Ascending aorta (tissue), 2 donors: ENCODE results near the gene TNRC6B. TPM values are rescaled to one million over a fixed set of nuclear protein-coding genes. Genes with fewer than 3 reads are reported as not detected.
A peak's percentile ranks its signal among the peaks of the same experiment; 100 is the strongest.

Experiments
- DNase-seq, 2 donors: peaks; one replicate each; pipeline ENCODE4 v3.0.0-alpha.2; 2019; ENCODE audit warnings: low spot score in 2 of 2
- H3K27ac ChIP-seq, 2 donors: fragments of 200-600 bp; sonication (generic); one replicate each; pipeline ENCODE4 v1.5.1; 2016 to 2017; ENCODE audit warnings: mild to moderate bottlenecking in 1 of 2
- H3K27me3 ChIP-seq: fragments of 200-600 bp; sonication (generic); one replicate; pipeline ENCODE4 v1.5.1; 2017
- H3K36me3 ChIP-seq, 2 donors: fragments of 200-600 bp; sonication (generic); one replicate each; pipeline ENCODE4 v1.5.1; 2016
- H3K4me1 ChIP-seq, 2 donors: fragments of 200-600 bp; sonication (generic); one replicate each; pipeline ENCODE4 v1.5.1; 2016 to 2017; ENCODE audit warnings: mild to moderate bottlenecking in 1 of 2
- H3K4me3 ChIP-seq, 2 donors: fragments of 200-600 bp; sonication (generic); one replicate each; pipeline ENCODE4 v1.5.1; 2016 to 2017; ENCODE audit warnings: mild to moderate bottlenecking in 1 of 2
- H3K9me3 ChIP-seq, 2 donors: fragments of 200-600 bp; sonication (generic); one replicate each; pipeline ENCODE4 v1.5.1; 2016
- intact Hi-C: fragments of 100-400 bp; cut with DNase I; formaldehyde crosslinking; loops from one replicate; pipeline ENCODE4 v1.15.1; 2023
- total RNA-seq: library from RNA; depleted of rRNA; stranded (reverse); fragments of >200 nt; gene quantifications from one replicate; pipeline ENCODE4 v1.1.0, GENCODE V29; 2016
- TF ChIP-seq, protein P1 (sequence below), 3 experiments: fragments of 200-600 bp in 2 of 3; fragments of 450-650 bp in 1 of 3; sonication (generic) in 2 of 3; IDR thresholded peaks; one replicate each; pipeline ENCODE4 v1.5.1; 2016 to 2019; ENCODE audit warnings: antibody characterized with exemption in 3 of 3, mild to moderate bottlenecking in 1 of 3, moderate library complexity in 1 of 3

Gene TNRC6B
- total RNA-seq, 1 donor from 2014 or later, result 22.4 TPM

DNA sequence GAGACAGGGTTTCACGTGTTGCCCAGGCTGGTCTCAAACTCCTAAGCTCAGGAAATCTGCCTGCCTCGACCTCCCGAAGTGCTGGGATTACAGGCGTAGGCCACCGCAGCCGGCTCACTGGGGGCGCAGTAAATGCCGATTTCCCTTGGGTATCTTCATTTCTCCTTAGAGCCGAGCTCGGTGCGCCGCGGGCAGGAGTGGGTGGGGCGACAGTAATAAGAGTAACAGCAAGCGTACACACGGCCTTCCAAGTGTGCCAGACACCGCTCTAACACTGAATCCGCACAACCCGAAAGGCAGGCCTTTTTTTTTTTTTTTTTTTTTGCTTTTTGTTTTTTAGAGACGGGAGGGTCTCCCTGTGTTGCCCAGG is 168.1 kb downstream of the TNRC6B start:
- peak overlapping the region; percentile 66 to 93 for H3K4me3 ChIP-seq
- TF ChIP-seq, protein P1, sequence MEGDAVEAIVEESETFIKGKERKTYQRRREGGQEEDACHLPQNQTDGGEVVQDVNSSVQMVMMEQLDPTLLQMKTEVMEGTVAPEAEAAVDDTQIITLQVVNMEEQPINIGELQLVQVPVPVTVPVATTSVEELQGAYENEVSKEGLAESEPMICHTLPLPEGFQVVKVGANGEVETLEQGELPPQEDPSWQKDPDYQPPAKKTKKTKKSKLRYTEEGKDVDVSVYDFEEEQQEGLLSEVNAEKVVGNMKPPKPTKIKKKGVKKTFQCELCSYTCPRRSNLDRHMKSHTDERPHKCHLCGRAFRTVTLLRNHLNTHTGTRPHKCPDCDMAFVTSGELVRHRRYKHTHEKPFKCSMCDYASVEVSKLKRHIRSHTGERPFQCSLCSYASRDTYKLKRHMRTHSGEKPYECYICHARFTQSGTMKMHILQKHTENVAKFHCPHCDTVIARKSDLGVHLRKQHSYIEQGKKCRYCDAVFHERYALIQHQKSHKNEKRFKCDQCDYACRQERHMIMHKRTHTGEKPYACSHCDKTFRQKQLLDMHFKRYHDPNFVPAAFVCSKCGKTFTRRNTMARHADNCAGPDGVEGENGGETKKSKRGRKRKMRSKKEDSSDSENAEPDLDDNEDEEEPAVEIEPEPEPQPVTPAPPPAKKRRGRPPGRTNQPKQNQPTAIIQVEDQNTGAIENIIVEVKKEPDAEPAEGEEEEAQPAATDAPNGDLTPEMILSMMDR (IDR thresholded peaks at IDR 0.05), result no peak
- H3K9me3 ChIP-seq, result no peaks in the 10 kb centered on the region
- intact Hi-C loops, result loop anchor here (1.0 to 5.0 kb wide), 4 partner anchors 68 to 813 kb away; partner anchors contain the start of genes RPS19BP1 and TNRC6B
- H3K4me1 ChIP-seq, result peaks cover 9 to 19% of the 10 kb centered on the region in 2 donors
- DNase-seq, result no peak
- H3K27me3 ChIP-seq, result no peaks in the 10 kb centered on the region
- peaks cover 7 to 15% of the 10 kb centered on the region in 2 donors for H3K36me3 ChIP-seq
- peak overlapping the region; percentile 66 to 90 for H3K27ac ChIP-seq

DNA sequence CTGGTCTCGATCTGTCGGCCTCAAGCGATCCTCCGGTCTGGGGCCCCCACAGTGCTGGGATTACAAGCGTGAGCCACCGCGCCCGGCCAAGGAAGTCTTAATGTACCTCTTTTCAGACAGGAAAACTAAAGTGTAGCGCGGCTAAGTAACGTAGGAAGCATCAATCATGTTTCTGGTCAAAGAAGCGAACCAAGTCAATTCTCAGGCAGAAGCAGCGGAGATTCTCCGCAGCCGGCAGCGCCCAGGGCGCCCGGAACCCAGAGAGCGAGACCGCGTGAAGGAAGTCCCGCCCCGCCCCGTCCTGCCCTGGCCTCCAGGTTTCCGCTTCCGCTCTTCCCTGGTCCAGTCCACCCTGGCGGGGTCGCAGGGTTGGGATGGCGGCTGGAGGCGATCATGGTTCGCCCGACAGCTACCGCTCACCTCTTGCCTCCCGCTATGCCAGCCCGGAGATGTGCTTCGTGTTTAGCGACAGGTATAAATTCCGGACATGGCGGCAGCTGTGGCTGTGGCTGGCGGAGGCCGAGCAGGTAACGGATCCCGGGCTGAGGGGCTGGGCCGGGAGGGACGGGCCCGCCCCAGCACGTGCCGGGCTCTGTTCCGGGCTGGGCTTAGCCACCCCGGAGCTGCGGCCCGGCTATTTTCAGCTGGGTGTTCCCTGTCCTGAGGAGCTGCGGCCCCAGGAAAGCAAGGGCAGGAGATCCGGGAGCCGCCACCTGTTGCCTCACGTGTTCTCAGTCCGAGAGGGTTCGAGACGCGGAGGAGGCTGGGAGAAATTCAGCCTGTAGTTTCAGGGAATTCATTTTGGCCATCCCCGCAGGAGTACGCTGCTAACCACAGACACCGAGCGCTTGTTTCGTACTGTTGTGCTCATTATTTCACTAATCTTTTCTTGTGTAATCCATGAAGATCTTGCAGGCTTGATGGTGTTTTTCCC is 168.7 kb downstream of the TNRC6B start, which contains the start of gene ADSL:
Gene ADSL (plus strand): TSS at position 316 of the 934 bp plus-strand sequence. CDS start 59 bp downstream, at position 375.
- DNase-seq, result peak; percentile 33 to 90
- TF ChIP-seq, protein P1 (IDR thresholded peaks at IDR 0.05), result peak in 1 of 3 experiments; percentile 17
- H3K9me3 ChIP-seq, result no peaks in the 10 kb centered on the region
- H3K4me3 ChIP-seq, result peak within 1 kb of the TSS; percentile 66 to 93
- H3K27ac ChIP-seq, result peak within 1 kb of the TSS; percentile 66 to 90
- H3K27me3 ChIP-seq, result no peaks in the 10 kb centered on the region
- intact Hi-C loops, result loop anchor here (1.0 to 5.0 kb wide), 4 partner anchors 69 to 814 kb away; partner anchors contain the start of genes RPS19BP1 and TNRC6B
- peaks cover 9 to 19% of the 10 kb centered on the region in 2 donors for H3K4me1 ChIP-seq
- H3K36me3 ChIP-seq, result peaks cover 14 to 21% of the 10 kb centered on the region in 2 donors

- Histone ChIP-seq H3K27ac (peak overlapping the region; percentile 66 to 90), H3K27me3 (no peaks in the 10 kb centered on the region), H3K4me1 (peaks cover 9 to 19% of the 10 kb centered on the region in 2 donors), H3K36me3 (peaks cover 20 to 28% of the 10 kb centered on the region in 2 donors), H3K9me3 (no peaks in the 10 kb centered on the region), H3K4me3 (peak overlapping the region; percentile 66 to 93)
- intact Hi-C loops, result loop anchor here (5.0 kb wide), 3 partner anchors 70 to 815 kb away; partner anchors contain the start of genes RPS19BP1 and TNRC6B
- no peak for DNase-seq
- TF ChIP-seq, protein P1 (IDR thresholded peaks at IDR 0.05), result no peak
Observed at GRCh38 chr22:40347300-40347699, 169.6 kb downstream of the TNRC6B start.

GRCh38 chr22:40348025-40348658 is 170.4 kb downstream of the TNRC6B start:
- H3K4me3 ChIP-seq, result peak overlapping the region; percentile 66 to 93
- peak in 1 of 2 donors; percentile 74 for DNase-seq
- peak overlapping the region in 1 of 2 donors; percentile 90 for H3K27ac ChIP-seq
- H3K4me1 ChIP-seq, result peaks cover 9 to 19% of the 10 kb centered on the region in 2 donors
- H3K9me3 ChIP-seq, result no peaks in the 10 kb centered on the region
- H3K36me3 ChIP-seq, result peaks cover 20 to 36% of the 10 kb centered on the region in 2 donors
- H3K27me3 ChIP-seq, result no peaks in the 10 kb centered on the region
- TF ChIP-seq, protein P1 (IDR thresholded peaks at IDR 0.05), result peak; percentile 32 to 77 (median 68)
- intact Hi-C loops, result loop anchor here (5.0 kb wide), 3 partner anchors 71 to 816 kb away; partner anchors contain the start of genes RPS19BP1 and TNRC6B

DNA sequence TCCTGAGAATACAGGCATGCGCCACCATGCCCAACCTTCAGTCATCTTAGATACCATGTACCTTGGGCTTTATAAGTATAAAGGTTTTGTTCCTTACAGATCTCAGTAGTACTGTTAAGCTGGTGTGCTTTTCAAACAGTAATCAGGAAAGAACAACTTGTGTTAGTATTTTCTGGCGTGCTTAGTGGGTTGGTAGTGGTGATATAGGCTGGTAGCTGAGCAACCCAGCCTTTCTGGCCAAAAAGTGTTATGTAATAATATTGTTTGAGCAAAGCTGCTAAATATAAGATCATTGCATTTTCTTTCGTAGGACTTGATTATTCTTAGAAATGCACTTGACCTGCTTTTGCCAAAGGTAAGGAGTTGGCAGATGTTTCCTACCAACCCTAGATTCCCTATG is 175.0 kb downstream of the TNRC6B start:
- peaks cover 36 to 70% of the 10 kb centered on the region in 2 donors for H3K36me3 ChIP-seq
- no peaks in the 10 kb centered on the region for H3K9me3 ChIP-seq
- H3K27me3 ChIP-seq, result no peaks in the 10 kb centered on the region
- no peak for DNase-seq
- intact Hi-C loops, result no loop called here
- H3K4me3 ChIP-seq, result no peak overlapping the region
- H3K4me1 ChIP-seq, result peaks cover 1 to 7% of the 10 kb centered on the region in 2 donors
- H3K27ac ChIP-seq, result no peak overlapping the region
- TF ChIP-seq, protein P1 (IDR thresholded peaks at IDR 0.05), result no peak
